Neural cell (in vitro differentiated cells): ENCODE measurements around the gene FABP7. TPM values are rescaled to one million over a fixed set of nuclear protein-coding genes. Genes with fewer than 3 reads are reported as not detected.

Source experiments
- H2AFZ ChIP-seq: fragments of 200-600, 300-800 bp; sonication (generic), shearing (Covaris generic); 2 replicates; pipeline ENCODE4 v1.6.0; 2014; ENCODE audit warnings: low read depth, mild to moderate bottlenecking, antibody characterized with exemption, low read length, moderate library complexity
- H3F3A ChIP-seq: fragments of 200-600 bp; shearing (Covaris generic); 2 replicates; pipeline ENCODE4 v1.6.1; 2016; ENCODE audit warnings: mild to moderate bottlenecking, moderate library complexity, mixed read lengths, antibody characterized with exemption, low read length; ENCODE audit not compliant: insufficient read depth, poor library complexity, severe bottlenecking
- H3K27ac ChIP-seq: fragments of 200-600, 300-800 bp; sonication (generic), shearing (Covaris generic); 2 replicates; pipeline ENCODE4 v1.5.1; 2014; ENCODE audit warnings: mild to moderate bottlenecking, low read length, moderate library complexity
- H3K27me3 ChIP-seq: fragments of 300-800, 200-600 bp; sonication (generic), shearing (Covaris generic); 2 replicates; pipeline ENCODE4 v1.6.0; 2014; ENCODE audit warnings: mild to moderate bottlenecking, low read depth, low read length, moderate library complexity; ENCODE audit not compliant: insufficient read depth
- H3K36me3 ChIP-seq: fragments of 300-800, 200-600 bp; sonication (generic), shearing (Covaris generic); 2 replicates; pipeline ENCODE4 v1.5.1; 2014; ENCODE audit warnings: mild to moderate bottlenecking, antibody characterized with exemption, low read length, moderate library complexity; ENCODE audit not compliant: insufficient read depth
- H3K4me2 ChIP-seq: fragments of 300-800, 200-600 bp; sonication (generic), shearing (Covaris generic); 2 replicates; pipeline ENCODE4 v1.6.0; 2014; ENCODE audit warnings: mild to moderate bottlenecking, low read length
- H3K4me3 ChIP-seq: fragments of 300-800, 200-600 bp; sonication (generic), shearing (Covaris generic); 2 replicates; pipeline ENCODE4 v1.5.1; 2014; ENCODE audit warnings: mild to moderate bottlenecking, low read length, moderate library complexity
- H3K79me2 ChIP-seq: fragments of 200-600 bp; shearing (Covaris generic); replicated peaks from 2 replicates; pipeline ENCODE4 v1.6.0; 2014; ENCODE audit warnings: mild to moderate bottlenecking, low read length, moderate library complexity; ENCODE audit not compliant: insufficient read depth
- H3K9ac ChIP-seq: fragments of 300-800, 200-600 bp; sonication (generic), shearing (Covaris generic); 2 replicates; pipeline ENCODE4 v1.6.1; 2016; ENCODE audit warnings: mild to moderate bottlenecking, low read length, mixed read lengths
- H3K9me2 ChIP-seq: fragments of 200-600 bp; shearing (Covaris generic); 2 replicates; pipeline ENCODE4 v1.6.1; 2016; ENCODE audit warnings: mild to moderate bottlenecking, low read length, mixed read lengths; ENCODE audit not compliant: insufficient read depth
- H3K9me3 ChIP-seq: fragments of 200-600, 300-800 bp; sonication (generic), shearing (Covaris generic); 2 replicates; pipeline ENCODE4 v1.6.1; 2016; ENCODE audit warnings: mild to moderate bottlenecking, mixed run types, low read length, moderate library complexity, mixed read lengths
- H4K20me1 ChIP-seq: fragments of 200-600 bp; shearing (Covaris generic); 2 replicates; pipeline ENCODE4 v1.6.1; 2016; ENCODE audit warnings: mild to moderate bottlenecking, mixed run types; ENCODE audit not compliant: insufficient read depth
- EP300 ChIP-seq: fragments of 450-650 bp; conservative IDR thresholded peaks from 2 replicates; pipeline ENCODE4 v1.6.1; 2014; ENCODE audit warnings: antibody characterized with exemption, mild to moderate bottlenecking, moderate library complexity; ENCODE audit not compliant: poor library complexity, severe bottlenecking
- EZH2 ChIP-seq: fragments of 200-600, 300-800 bp; shearing (Covaris generic), sonication (generic); IDR thresholded peaks from 2 replicates; pipeline ENCODE4 v1.6.1; 2014; ENCODE audit warnings: antibody characterized with exemption, low read length, borderline replicate concordance, mild to moderate bottlenecking; ENCODE audit not compliant: insufficient read depth, poor library complexity, severe bottlenecking
- MXI1 ChIP-seq: fragments of 450-650 bp; conservative IDR thresholded peaks from 2 replicates; pipeline ENCODE4 v1.6.1; 2014; ENCODE audit warnings: antibody characterized with exemption, mild to moderate bottlenecking; ENCODE audit not compliant: poor library complexity, severe bottlenecking
- POLR2AphosphoS5 ChIP-seq: IDR thresholded peaks from 2 replicates; pipeline ENCODE4 v1.6.1; 2012
- RAD21 ChIP-seq: fragments of 450-650 bp; conservative IDR thresholded peaks from 2 replicates; pipeline ENCODE4 v1.6.1; 2014; ENCODE audit warnings: antibody characterized with exemption, mild to moderate bottlenecking, moderate library complexity
- REST ChIP-seq: IDR thresholded peaks from 2 replicates; pipeline ENCODE4 v1.6.1; 2012; ENCODE audit warnings: borderline replicate concordance
- SMC3 ChIP-seq: fragments of 450-650 bp; conservative IDR thresholded peaks from 2 replicates; pipeline ENCODE4 v1.6.1; 2014; ENCODE audit warnings: antibody characterized with exemption, mild to moderate bottlenecking, moderate library complexity; ENCODE audit not compliant: poor library complexity
- TAF1 ChIP-seq: IDR thresholded peaks from 2 replicates; pipeline ENCODE4 v1.6.1; 2012; ENCODE audit warnings: low read depth
- polyA minus RNA-seq: library from RNA; depleted of rRNA, polyadenylated mRNA; stranded (reverse); fragments of >200 nt; gene quantifications from 2 replicates; pipeline ENCODE4 v1.2.3, GENCODE V29; 2014
- polyA plus RNA-seq: library from polyadenylated mRNA; depleted of rRNA; stranded (reverse); fragments of >200 nt; gene quantifications from 2 replicates; pipeline ENCODE4 v1.2.3, GENCODE V29; 2014
- TF ChIP-seq, protein P1 (sequence below): fragments of 450-650 bp; IDR thresholded peaks from 2 replicates; pipeline ENCODE4 v1.5.1; 2014; ENCODE audit warnings: antibody characterized with exemption, mild to moderate bottlenecking, moderate library complexity; ENCODE audit not compliant: poor library complexity, severe bottlenecking

Gene FABP7
- 27.7 and 37.2 TPM in 2 replicates for polyA plus RNA-seq
- polyA minus RNA-seq: 8.8 and 13.9 TPM in 2 replicates

DNA sequence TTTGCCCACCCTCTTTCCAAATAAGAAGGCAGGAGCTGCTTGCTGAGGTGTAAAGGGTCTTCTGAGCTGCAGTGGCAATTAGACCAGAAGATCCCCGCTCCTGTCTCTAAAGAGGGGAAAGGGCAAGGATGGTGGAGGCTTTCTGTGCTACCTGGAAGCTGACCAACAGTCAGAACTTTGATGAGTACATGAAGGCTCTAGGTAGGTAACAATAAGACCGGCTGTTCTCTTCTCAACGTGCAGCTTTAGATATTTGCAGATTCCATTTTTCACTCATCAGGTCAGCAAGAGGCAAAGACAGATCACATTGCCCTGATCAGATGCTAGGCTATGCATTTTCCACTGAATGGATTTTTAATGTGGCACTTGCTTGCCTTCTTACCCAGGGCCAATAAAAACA is at the start of gene FABP7:
Gene FABP7, plus strand, starts transcription at position 50 of the 400 bp plus-strand sequence. Its CDS starts 79 bp downstream, at position 129.
- no peaks in the 10 kb centered on the region for H3K9me3 ChIP-seq
- H3K27ac ChIP-seq: peak within 1 kb of the TSS; percentile 4
- TF ChIP-seq SMC3 (no peak), TAF1 (no peak), MXI1 (no peak), RAD21 (no peak), EP300 (no peak), EZH2 (no peak)
- peak within 1 kb of the TSS; percentile 29 for H3K9ac ChIP-seq
- no peaks in the 10 kb centered on the region for H3K27me3 ChIP-seq
- H3K79me2 ChIP-seq: peaks cover 13% of the 10 kb centered on the region
- H3K4me3 ChIP-seq: peak within 1 kb of the TSS; percentile 54
- no peaks in the 10 kb centered on the region for H4K20me1 ChIP-seq
- H3K9me2 ChIP-seq: no peaks in the 10 kb centered on the region
- H3K4me2 ChIP-seq: peak within 1 kb of the TSS; percentile 8
- peak within 1 kb of the TSS; percentile 11 for H2AFZ ChIP-seq
- no peaks in the 10 kb centered on the region for H3F3A ChIP-seq
- no peaks in the 10 kb centered on the region for H3K36me3 ChIP-seq

DNA sequence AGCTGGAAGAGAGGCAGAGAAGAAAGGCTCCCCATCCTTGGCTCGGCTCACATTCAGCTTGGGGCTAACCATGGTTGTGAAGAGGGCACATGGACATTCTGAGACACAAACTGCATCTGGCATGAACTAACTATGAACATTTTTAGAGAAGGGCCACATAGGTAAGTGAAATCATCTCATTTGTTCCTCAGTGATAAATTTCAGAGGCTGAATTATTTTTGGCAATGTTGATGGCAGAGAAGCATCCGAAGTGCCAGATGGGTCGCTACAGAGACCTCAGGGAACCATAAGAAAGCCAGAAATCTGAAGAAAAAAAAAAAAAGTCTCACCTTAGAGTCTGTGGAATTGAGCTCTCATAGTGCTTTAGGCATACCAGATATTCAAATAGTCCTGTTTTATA is 49.2 kb upstream of the FABP7 start:
- H3K36me3 ChIP-seq: no peaks in the 10 kb centered on the region
- no peaks in the 10 kb centered on the region for H3K27me3 ChIP-seq
- H3K79me2 ChIP-seq: no peaks in the 10 kb centered on the region
- H3K9ac ChIP-seq: no peak overlapping the region
- no peaks in the 10 kb centered on the region for H4K20me1 ChIP-seq
- H3K4me3 ChIP-seq: no peak overlapping the region
- no peaks in the 10 kb centered on the region for H3K9me3 ChIP-seq
- no peak overlapping the region for H2AFZ ChIP-seq
- no peaks in the 10 kb centered on the region for H3F3A ChIP-seq
- H3K27ac ChIP-seq: no peak overlapping the region
- TF ChIP-seq REST (no peak), POLR2AphosphoS5 (no peak), EP300 (no peak), EZH2 (no peak), TAF1 (no peak), MXI1 (no peak), RAD21 (no peak), SMC3 (no peak)
- TF ChIP-seq, protein P1, sequence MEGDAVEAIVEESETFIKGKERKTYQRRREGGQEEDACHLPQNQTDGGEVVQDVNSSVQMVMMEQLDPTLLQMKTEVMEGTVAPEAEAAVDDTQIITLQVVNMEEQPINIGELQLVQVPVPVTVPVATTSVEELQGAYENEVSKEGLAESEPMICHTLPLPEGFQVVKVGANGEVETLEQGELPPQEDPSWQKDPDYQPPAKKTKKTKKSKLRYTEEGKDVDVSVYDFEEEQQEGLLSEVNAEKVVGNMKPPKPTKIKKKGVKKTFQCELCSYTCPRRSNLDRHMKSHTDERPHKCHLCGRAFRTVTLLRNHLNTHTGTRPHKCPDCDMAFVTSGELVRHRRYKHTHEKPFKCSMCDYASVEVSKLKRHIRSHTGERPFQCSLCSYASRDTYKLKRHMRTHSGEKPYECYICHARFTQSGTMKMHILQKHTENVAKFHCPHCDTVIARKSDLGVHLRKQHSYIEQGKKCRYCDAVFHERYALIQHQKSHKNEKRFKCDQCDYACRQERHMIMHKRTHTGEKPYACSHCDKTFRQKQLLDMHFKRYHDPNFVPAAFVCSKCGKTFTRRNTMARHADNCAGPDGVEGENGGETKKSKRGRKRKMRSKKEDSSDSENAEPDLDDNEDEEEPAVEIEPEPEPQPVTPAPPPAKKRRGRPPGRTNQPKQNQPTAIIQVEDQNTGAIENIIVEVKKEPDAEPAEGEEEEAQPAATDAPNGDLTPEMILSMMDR: no peak
- no peak overlapping the region for H3K4me2 ChIP-seq
- H3K9me2 ChIP-seq: no peaks in the 10 kb centered on the region
